ENCODE results near the gene ZNF382. TPM values are rescaled to one million over a fixed set of nuclear protein-coding genes. Genes with fewer than 3 reads are reported as not detected.

ZNF382 gene
- total and polyA plus RNA-seq, 2 donors (not counting 3 experiments of a cell fraction or from before 2014, with no cell fraction given) = 1.4 to 4.3 TPM

GRCh38 chr19:36574741-36575140, 30.4 kb upstream of the ZNF382 start:
- dilution Hi-C loops (cut with MboI; ENCODE audit: extremely low pct_ligation_motif_present, low sequenced_read_pairs) = no loop called here
- FAIRE-seq (no peak), DNase-seq (ENCODE audit: low read depth, low spot score) (no peak)
- POLR2A ChIA-PET = no interaction called here
- Histone ChIP-seq H4K20me1 (replicated peaks; ENCODE audit: control insufficient read depth, extremely low read depth, insufficient read depth, low read length) (no peaks in the 10 kb centered on the region), H3K27ac (ENCODE audit: insufficient read depth, low read depth, low read length) (no peak overlapping the region), H3K36me3 (ENCODE audit: control insufficient read depth in 2 of 2, extremely low read depth in 1 of 2, insufficient read depth in 2 of 2, low read length in 2 of 2) (peaks cover 4 to 8% of the 10 kb centered on the region in 2 experiments), H2AFZ (ENCODE audit: low read depth, low read length) (no peak overlapping the region), H3K79me2 (ENCODE audit: control insufficient read depth, insufficient read depth, low read length) (peaks cover 11% of the 10 kb centered on the region), H3K9me1 (replicated peaks; ENCODE audit: control insufficient read depth, extremely low read depth, insufficient read depth, low read length) (no peaks in the 10 kb centered on the region), H3K4me1 (ENCODE audit: control insufficient read depth, extremely low read depth, insufficient read depth, low read length) (peaks cover 8% of the 10 kb centered on the region), H3K9me3 (replicated peaks; ENCODE audit: control insufficient read depth, insufficient read depth, low read length) (no peaks in the 10 kb centered on the region), H3K4me3 (replicated peaks in 1 of 3; ENCODE audit: insufficient read depth in 1 of 3, low read depth in 1 of 3, low read length in 3 of 3) (no peak overlapping the region), H3K27me3 (ENCODE audit: control insufficient read depth in 2 of 2, insufficient read depth in 2 of 2, low read length in 2 of 2) (no peaks in the 10 kb centered on the region), H3K9ac (replicated peaks; ENCODE audit: extremely low read depth, insufficient read depth, low read length) (no peak overlapping the region), H3K4me2 (ENCODE audit: insufficient read depth, low read length) (no peak overlapping the region)
- TF ChIP-seq EZH2 (IDR thresholded peaks at IDR 0.05; ENCODE audit: borderline replicate concordance, low read depth, low read length, severe bottlenecking) (no peak), JUN (IDR thresholded peaks at IDR 0.05; ENCODE audit: borderline replicate concordance, insufficient read depth, insufficient read length, low read depth) (no peak), MYC (IDR thresholded peaks at IDR 0.05; ENCODE audit: low read depth, low read length) (no peak), FOS (IDR thresholded peaks at IDR 0.05; ENCODE audit: borderline replicate concordance, insufficient read depth, low read length) (no peak), MAX (IDR thresholded peaks at IDR 0.05; ENCODE audit: insufficient read depth, insufficient read length) (no peak), GATA2 (IDR thresholded peaks at IDR 0.05; ENCODE audit: insufficient read depth, insufficient read length, low read depth, low read length) (no peak), POLR2A (IDR thresholded peaks at IDR 0.05; ENCODE audit: low read depth, low read length) (no peak), CTCF (IDR thresholded peaks at IDR 0.05; ENCODE audit: extremely low read depth in 1 of 2, insufficient read depth in 1 of 2, low read depth in 1 of 2, low read length in 2 of 2) (no peak)
- CTCF ChIA-PET = no interaction called here
- intact Hi-C loops (cut with micrococcal nuclease) = no loop called here
- BruUV-seq (replicated peaks) = TSS peak; percentile 42
